ENCODE data around the gene PPL. TPM values are rescaled to one million over a fixed set of nuclear protein-coding genes. Genes with fewer than 3 reads are reported as not detected.

The PPL gene
- total RNA-seq, 1 donor from 2014 or later = 14.9 TPM

DNA sequence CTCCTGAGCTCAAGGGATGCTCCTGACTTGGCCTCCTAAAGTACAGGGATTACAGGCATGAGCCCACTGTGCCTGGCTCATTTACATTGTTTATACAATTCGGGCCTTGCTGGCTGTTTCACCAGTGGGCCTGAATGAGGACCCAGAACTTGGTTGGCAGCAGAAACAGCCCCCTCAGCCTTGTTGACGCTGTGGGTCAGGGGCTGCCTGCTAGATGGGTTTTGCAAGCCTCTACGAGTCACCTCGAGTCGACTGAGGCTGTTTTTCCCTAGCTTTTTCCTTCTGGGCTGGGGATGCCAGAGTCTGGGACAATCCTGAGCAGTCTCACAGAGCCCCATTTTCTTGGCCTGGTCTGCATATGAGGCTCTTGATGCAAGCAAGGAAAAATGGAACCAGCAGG is 16.1 kb downstream of the PPL start:
- intact Hi-C loops (cut with DNase I) = no loop called here
- DNase-seq (no peak), ATAC-seq (ENCODE audit: poor library complexity) (no peak)

DNA sequence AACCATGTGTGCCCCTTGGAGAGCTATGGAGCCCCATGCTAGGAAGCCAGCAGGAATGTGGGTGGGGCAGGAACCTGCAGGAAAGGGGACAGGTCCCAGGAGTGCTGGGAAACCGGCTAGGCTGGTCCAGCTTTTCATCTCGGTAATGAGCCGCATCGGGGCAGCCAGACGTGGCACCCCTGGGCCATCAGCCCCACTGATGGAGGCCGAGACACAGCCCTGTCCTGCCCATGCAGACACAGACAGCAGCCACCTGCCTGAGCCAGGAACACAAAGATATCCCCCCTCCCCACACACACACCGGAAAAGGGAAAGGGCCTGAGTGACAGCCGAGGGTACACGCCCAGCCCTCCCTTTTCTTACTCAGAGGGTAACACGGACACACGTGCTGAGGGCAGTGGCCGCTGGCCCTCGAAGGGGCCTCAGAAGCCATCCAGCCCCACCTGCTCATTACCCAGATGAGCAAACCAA is 18.1 kb downstream of the PPL start:
- DNase-seq (no peak), ATAC-seq (ENCODE audit: poor library complexity) (no peak)
- intact Hi-C loops (cut with DNase I) = no loop called here

DNA sequence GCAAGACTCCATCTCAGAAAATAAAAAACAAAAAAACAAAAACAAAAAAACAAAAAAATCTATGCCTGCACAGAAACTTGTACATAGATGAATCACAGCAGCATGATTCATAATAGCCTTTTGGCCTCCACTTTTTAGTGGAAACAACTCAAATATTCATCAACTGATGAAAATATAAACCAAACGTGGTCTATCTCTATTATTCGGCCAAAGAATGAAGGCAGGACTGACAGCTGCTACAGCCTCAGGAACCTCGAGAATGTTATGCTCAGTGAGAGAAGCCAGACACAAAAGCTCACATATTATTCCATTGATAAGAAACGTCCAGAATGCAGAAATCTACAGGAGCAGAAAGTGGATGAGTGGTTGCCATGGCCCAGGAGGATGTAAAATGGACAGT is 19.8 kb downstream of the PPL start:
- intact Hi-C loops (cut with DNase I) = no loop called here
- no peak for ATAC-seq (ENCODE audit: poor library complexity)

DNA sequence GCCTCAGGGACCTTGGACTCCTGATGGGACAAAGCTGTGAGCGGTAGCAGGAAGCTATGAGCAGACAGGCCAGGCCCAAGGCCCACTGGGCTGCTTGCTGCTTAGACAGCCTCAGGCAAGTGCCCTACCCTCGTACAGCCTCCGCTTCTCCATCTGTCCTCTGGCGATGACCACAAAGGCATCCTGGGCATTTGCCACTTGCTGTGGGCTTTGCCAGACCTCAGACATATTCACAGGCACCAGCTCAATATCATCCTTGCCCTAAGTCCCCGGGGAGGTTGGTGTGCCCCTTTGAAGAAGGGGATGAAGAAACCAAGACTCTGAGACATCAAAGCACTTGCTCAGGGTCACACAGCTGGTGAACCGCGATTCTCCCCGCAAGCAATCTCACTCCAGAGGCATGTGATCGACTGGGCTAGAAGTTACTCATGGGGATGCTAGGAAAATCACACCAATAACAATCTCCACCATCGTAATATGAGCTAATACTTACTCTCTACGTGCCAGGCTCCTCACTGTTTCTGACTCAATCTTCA is 21.7 kb downstream of the PPL start:
- no peak for ATAC-seq (ENCODE audit: poor library complexity)
- no peak for DNase-seq
- intact Hi-C loops (cut with DNase I) = no loop called here

More for the DNA sequence above, 19.8 kb downstream of the PPL start:
- no peak for DNase-seq

DNA sequence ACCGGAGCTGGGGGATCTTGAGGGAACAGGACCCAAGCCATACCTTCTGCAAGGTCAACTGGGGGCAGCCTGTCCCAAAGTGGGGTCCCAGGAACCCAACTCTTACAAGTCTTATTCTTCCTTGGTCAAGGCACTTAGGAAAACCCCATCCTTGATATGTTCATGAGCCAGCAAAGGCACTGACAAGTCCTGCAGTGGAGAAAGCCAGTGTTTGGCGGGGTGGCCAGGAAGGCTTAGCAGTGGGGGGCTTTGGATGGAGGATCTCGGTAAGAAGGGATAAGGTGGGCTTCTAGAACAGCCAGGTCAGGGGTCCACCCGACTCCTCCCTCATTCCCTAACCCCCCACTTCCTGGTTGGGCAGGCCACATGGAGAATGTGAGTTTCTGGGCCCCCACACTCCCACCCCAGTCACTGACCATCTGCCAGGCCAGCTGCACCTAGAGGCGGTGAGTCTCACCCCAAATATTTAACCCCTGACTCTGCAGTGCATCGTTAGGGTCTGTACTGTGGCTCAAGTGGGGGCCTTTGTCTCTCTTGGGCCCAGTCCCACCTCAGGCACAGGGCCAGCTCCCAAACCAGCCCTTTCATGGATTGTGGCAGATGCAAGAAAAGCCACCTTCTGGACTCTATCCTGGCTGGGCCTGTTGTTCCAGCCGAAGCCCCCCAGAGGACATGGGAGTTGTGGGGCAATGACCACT is 22.3 kb downstream of the PPL start:
- DNase-seq (no peak), ATAC-seq (ENCODE audit: poor library complexity) (no peak)
- intact Hi-C loops (cut with DNase I) = no loop called here

DNA sequence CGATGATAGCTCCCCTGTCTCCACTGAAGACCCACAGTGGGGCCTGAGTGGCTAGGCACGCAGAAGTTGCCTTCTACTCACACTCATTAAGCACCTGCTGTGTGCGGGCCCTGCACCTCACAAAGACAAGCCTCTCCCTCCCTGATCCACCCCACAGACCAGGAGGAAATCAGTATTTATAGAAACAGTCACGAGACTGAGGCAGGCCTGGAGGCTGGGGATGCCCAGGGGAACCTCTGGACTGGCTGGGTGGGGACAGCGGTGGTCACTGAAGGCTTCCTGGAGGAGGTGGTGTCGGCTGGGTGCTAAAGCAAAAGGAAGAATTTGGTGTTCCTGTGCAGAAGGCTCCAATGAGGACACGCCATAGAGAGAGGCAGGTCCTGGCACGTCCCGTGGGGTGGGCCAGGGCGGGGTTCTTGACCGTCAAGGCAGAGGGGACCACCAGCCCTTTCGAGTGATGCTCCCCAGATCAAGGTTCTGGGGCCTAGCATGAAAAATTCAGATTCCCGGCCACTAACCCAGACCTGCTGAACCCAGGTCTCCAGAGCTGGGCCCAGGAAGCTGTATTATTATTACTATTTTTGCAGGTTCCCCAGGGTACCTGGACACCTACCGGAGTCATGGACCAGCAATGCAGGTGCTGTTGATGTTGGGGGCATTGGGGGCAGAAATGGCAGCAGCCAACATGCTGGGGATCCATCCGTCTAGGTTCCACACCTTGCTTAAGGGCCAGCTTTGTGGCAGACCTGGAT is 23.0 kb downstream of the PPL start:
- intact Hi-C loops (cut with DNase I) = no loop called here
- DNase-seq (no peak), ATAC-seq (ENCODE audit: poor library complexity) (no peak)

DNA sequence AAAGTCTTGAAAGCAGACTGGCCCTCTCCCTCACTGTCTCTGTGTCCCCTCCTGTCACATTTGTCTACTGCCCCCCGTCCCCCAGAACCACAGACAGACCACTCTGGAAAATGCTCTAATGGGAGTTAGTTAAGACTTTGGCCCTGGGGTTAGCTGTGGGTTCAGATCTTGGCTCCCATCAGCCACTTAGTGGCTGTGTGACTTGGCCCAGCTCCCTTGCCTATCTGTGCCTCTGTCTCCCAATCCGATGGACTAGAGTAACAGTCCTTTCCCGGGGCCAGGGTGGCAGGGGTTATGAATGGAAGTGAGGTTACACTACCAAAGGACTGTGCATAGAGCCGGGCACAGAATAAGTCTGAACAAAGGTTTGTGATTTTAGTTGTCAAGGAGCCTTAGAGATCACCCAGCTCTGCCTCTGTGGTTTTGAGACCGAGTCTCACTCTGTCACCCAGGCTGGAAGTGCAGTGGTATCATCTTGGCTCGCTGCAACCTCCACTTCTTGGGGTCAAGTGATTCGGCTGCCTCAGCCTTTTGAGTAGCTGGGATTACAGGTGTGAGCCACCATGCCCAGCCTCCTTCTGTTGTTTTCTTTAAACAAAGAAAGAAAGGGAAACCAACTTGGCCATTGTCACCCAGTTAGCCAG is 23.7 kb downstream of the PPL start:
- ATAC-seq (ENCODE audit: poor library complexity) = no peak
- DNase-seq = no peak
- intact Hi-C loops (cut with DNase I) = no loop called here

DNA sequence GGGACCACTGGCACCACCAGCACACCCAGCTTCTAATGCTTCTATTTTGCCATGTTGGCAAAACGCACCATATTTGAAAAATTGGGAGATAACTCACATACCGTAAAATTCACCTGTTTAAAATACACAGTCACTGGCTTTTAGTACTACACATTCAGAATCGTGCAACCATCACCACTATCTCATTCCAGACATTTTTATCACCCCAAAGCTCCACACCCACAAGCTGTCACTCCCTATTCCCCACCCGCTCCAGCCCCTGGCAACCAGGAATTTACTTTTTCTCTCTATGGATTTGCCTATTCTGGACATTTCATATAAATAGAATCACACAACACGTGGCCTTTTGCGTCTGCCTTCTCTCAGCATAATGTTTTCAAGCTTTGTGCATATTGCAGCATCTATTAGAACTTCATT is 25.0 kb downstream of the PPL start:
- DNase-seq (no peak), ATAC-seq (ENCODE audit: poor library complexity) (no peak)
- intact Hi-C loops (cut with DNase I) = no loop called here

DNA sequence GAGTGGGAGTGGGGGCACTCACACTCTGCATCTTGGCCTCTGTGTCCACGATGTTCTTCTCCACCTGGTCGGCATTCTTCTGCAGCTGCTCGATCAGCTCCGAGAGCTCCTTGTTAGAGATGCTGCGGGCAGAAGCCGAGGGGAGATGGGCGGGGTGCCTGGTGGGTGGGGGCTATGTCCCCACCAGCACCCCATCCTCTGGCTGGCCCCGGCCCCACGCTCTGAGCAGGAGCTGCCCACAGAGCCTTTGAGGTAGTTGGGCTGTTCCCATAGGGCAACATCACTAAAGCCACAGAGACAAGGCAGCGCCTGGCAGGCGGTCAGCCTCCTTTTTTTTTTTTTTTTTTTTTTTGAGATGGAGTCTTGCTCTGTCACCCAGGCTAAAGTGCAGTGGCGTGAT is 26.1 kb downstream of the PPL start:
- ATAC-seq (ENCODE audit: poor library complexity) (no peak), DNase-seq (no peak)
- intact Hi-C loops (cut with DNase I) = no loop called here

DNA sequence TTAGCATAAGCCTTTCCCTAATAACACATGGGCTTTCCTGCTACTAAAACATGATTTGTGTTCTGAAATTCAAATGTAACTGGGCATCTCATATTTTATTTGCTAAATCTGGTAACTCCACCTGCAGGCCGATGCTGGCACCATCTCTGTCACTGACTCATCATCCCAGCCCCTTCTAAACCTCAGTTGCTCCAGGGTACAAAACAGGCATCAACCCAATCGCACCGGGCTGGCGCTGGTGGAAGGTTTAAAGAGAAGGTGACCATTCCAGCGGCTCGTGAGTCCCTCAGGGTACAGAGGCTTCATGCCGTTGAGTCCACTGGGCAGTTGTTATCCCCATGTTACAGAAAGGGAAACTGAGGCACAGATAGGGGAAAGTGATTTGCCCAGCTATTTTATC is 27.1 kb downstream of the PPL start:
- DNase-seq (no peak), ATAC-seq (ENCODE audit: poor library complexity) (no peak)
- intact Hi-C loops (cut with DNase I) = no loop called here

DNA sequence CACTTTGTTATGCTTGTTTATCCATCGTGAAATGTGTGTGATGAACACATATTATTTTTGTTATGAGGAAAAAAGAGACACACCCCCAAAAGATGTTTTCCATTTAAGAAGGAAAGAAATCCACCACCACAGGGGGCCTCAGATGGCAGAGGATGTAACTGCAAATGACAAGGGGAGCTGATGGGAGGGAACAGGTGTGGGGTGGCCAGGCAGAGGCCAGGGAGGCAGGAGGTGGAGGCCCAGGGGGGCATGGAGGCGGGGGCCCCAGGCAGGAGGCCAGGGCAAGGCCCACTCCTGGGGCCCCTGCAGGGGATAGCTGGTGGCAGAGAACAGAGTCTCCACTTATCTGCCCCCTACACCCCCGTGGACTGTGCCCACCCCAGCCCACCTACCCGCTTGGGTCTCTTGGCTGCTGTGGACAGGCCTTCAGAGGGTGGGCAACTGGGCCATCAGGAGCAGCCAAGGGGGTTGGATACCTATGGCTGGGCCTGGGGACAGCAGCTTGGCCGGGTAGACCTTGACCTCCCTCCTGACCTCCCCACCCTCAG is 28.0 kb downstream of the PPL start:
- intact Hi-C loops (cut with DNase I) = no loop called here
- no peak for DNase-seq
- ATAC-seq (ENCODE audit: poor library complexity) = no peak

DNA sequence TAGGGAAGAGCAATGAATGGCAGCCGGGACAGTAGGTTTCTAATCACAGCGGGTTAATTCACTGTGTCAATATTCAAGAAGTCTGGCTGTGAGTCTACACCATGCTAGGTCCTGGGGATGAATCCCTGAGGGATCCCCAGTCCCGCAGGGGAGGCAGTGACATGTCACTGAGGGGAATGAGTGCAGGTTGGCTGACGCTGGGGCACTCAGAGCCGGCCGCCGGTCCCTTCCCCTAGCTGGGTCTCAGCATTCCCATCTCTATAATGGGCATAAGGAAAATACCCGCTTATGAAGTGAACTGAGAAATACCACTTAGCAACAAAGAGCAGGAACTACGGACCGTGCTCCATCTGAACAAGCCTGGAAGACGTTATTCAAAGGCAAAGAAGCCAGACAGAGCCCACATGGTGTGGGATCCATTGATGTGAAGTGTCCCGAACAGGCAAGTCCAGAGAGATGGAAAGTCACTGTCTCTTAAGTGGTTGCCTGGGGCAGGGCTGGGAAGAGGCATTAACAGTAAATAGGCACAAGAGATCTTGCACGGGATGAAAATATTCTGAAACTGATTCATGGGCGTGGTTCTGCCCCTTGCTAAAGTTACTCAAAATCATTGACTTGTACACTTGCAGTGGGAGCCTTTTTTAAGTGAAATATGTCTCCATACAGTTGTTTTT is 31.9 kb downstream of the PPL start:
- no peak for ATAC-seq (ENCODE audit: poor library complexity)
- DNase-seq = no peak
- intact Hi-C loops (cut with DNase I) = no loop called here

DNA sequence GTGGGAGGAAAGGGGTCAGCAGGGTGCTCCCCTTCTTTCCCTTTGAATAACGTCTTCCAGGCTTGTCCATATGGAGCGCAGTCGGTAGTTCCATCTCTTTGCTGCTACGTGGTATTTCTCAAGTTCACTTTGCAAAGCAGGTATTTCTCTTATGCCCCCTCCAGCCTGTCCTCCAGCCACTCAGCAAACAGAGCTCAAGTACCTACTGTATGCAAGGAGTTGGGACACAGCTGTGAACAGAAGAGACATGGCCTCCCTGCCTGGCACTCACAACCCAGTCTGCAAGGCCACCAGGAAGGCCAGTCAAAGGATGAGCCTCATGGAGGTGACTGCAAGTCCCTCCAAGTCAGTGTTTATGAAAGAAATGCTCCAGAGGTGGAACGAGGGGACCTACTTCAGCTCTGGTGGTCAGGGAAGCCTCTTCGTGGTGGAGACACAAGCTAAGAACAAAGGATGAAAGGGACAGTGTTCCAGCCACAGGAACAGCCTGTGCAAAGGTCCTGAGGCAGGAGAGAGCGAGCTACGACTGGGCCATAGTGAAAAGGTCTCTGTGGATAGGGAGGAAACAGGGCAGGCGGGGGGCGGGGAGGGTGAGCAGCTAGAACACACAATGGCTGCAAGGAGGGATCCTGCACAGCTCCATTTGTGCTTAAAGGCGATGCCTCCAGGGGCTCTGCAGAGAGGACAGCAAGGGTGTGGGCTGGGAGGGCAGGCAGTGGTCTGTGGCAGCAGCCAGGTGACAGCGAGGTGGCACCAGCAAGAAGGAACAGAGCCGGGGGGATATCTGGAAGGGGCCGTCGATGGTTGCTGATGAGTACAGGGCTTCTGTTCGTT is 32.6 kb downstream of the PPL start:
- DNase-seq (no peak), ATAC-seq (ENCODE audit: poor library complexity) (no peak)
- intact Hi-C loops (cut with DNase I) = no loop called here

DNA sequence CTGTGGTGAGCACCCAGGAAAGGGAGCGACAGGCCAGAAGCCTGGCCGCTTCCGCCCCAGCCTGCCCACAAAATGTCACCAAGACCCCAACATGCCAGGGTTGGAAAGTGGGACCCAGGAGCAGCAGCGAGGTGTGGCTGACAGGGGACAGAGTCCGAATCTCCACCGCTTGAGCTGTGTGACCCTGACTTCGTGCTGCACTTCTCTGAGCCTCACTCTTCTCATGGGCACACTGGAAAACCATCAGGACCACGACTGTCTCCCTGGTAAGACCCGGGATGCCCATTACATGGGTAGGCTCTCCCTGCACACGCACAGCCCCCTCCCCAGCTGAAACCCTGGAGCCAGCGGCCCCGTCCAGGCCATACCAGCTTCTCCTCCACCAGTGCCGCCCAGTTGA is 34.9 kb downstream of the PPL start:
- intact Hi-C loops (cut with DNase I) = no loop called here
- ATAC-seq (ENCODE audit: poor library complexity) = no peak
- DNase-seq = no peak

DNA sequence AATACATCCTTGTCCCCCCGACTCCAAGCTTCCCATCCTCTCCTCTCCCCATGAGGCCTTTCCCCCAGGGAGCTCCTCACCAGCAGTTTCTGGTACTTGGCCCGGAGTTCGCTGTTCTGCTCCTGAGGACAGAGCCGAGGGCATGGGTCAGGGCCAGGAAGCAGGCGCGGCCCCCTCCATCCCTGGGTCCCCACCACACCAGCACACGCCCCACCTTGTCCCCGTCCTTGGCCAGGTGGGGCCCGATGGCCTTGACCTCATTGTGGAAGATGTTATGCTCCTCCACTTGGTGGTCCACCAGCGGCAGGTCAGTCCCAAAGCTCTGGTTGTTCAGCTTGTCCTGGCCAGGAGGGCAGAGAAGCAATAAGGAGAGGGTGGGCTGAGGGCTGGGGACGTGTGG is 36.2 kb downstream of the PPL start:
- intact Hi-C loops (cut with DNase I) = no loop called here
- ATAC-seq (ENCODE audit: poor library complexity) (no peak), DNase-seq (no peak)

DNA sequence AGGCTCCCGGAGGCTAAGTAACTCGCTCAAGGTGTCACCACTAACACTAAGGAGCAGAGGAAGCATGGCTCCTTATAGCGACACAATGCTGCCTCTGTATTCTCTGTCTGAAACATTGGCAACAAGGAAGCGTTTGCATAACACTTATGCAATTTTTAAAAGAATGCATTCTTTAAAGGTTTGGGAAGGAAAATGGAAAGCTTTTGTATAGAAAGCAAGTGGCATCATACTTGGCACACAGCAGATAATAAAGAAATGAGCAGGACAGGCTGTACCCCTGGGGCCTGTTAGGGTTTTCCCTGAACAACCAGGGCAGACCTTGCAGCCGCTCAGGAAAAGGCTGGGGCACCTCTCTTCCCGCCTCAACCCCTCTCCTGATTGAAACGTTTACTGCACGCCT is 36.9 kb downstream of the PPL start:
- DNase-seq = no peak
- intact Hi-C loops (cut with DNase I) = no loop called here
- no peak for ATAC-seq (ENCODE audit: poor library complexity)

DNA sequence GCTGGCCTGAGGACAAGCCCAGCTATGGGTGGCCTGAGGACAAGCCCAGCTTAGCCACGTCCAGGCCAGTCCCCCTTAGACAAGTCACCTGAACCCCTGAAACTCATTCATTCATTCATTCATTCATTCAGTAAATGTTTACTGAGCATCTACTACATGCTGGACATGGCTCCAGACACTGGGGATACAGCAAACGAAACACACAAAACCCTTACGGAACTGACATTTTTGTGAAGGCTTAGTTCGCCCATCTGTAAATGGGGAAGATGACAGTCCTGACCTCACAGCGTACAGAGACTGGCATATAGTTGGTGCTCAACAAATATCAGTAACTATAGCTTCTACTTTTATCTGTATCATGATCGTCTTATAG is 37.5 kb downstream of the PPL start:
- intact Hi-C loops (cut with DNase I) = no loop called here
- ATAC-seq (ENCODE audit: poor library complexity) = no peak
- no peak for DNase-seq

DNA sequence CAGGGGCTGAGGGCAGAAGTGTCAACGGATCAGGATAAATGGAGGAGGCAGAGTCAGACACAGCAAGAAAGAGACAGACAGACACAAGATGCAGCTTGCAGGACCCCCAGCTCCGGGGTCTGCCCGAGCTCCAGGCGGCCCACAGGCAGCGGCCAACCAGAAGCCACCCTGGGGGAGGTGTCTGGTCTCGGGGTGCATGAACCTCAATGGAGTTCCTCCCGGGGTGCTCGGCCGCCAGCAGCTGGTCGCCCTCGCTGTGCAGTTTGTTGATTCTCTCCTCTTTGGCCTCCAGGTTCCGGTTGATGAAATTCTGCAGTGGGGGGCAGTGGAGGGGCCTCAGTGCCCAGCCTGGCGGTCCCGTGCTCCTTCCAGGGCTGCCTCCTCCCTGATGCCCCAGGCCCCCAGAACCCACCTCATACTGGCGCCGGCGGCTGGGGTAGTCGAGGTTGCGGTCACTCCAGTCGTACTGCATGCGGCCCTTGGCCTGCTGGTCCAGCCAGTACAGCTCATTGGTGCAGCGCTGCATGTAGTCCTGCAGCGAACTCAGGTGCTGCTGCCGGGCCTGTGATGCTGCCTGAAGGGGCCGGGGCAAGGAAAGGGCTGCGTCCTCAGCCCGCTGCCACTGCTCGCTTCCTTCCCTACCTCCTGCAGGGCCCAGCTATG is 38.0 kb downstream of the PPL start:
- ATAC-seq (ENCODE audit: poor library complexity) (no peak), DNase-seq (no peak)
- intact Hi-C loops (cut with DNase I) = no loop called here
